HG03354 (cell line): ENCODE results near the gene FOXR1.

ENCODE experiments used
- ATAC-seq: cut with Tn5 transposase; IDR thresholded peaks from one replicate; pipeline ENCODE4 v1.9.1; 2021; ENCODE audit warnings: mild to moderate bottlenecking; ENCODE audit not compliant: unreplicated experiment, poor library complexity, severe bottlenecking

The FOXR1 gene

GRCh38 chr11:118971646-118972045 is at the start of gene FOXR1:
FOXR1 (plus strand) TSS chr11:118971761; CDS start chr11:118971932, 171 bp downstream.
- no peak for ATAC-seq

GRCh38 chr11:118921929-118922744 is 49.4 kb upstream of the FOXR1 start:
- ATAC-seq = no peak

- no peak for ATAC-seq
These were observed 48.6 kb upstream of the FOXR1 start for GRCh38 chr11:118922745-118923627.

- no peak for ATAC-seq
These were observed 47.6 kb upstream of the FOXR1 start for GRCh38 chr11:118923721-118924587.

GRCh38 chr11:118924591-118925585 is 46.7 kb upstream of the FOXR1 start:
- ATAC-seq = no peak

GRCh38 chr11:118927554-118928100 is 43.9 kb upstream of the FOXR1 start:
- ATAC-seq = no peak

GRCh38 chr11:118928101-118928869 is 43.3 kb upstream of the FOXR1 start:
- peak; percentile 44 for ATAC-seq

- ATAC-seq = peak; percentile 0
These were observed 42.6 kb upstream of the FOXR1 start for GRCh38 chr11:118928870-118929500.

- ATAC-seq = no peak
These were observed 42.0 kb upstream of the FOXR1 start for GRCh38 chr11:118929501-118930093.

GRCh38 chr11:118930094-118930712 is 41.4 kb upstream of the FOXR1 start:
- no peak for ATAC-seq

- ATAC-seq = no peak
These were observed 40.0 kb upstream of the FOXR1 start for GRCh38 chr11:118931571-118931970.

GRCh38 chr11:118933486-118933885 is 38.1 kb upstream of the FOXR1 start:
- ATAC-seq = no peak

- ATAC-seq = no peak
These were observed 36.2 kb upstream of the FOXR1 start for GRCh38 chr11:118935376-118935775.

GRCh38 chr11:118938491-118939403 is 32.8 kb upstream of the FOXR1 start:
- no peak for ATAC-seq

GRCh38 chr11:118939404-118939915 is 32.1 kb upstream of the FOXR1 start:
- ATAC-seq = no peak
